DND-41 (cell line): ENCODE measurements around the gene ACSM5.
"Not testable (repeated sequence)": the region's sequence is repeated elsewhere in the genome, so short reads cannot be mapped to it uniquely, and the experiment has no call there.

Source experiments
- ATAC-seq: fragments of 200-7000 bp; cut with Tn5 transposase; 3 replicates; pipeline ENCODE4 v1.9.1; 2021; ENCODE audit warnings: low read depth; ENCODE audit not compliant: insufficient read depth
- DNase-seq: peaks from one replicate; pipeline ENCODE4 v3.0.0-alpha.2; 2020
- H2AFZ ChIP-seq: 2 replicates; pipeline ENCODE4 v1.6.0; 2012; ENCODE audit warnings: low read depth, low read length
- H3K27ac ChIP-seq: 2 replicates; pipeline ENCODE4 v1.5.1; 2012; ENCODE audit warnings: low read length, inconsistent platforms
- H3K27me3 ChIP-seq: fragments of 200-600 bp; sonication (generic); 2 replicates; pipeline ENCODE4 v1.6.0; 2012; ENCODE audit warnings: low read length, mild to moderate bottlenecking, inconsistent platforms; ENCODE audit not compliant: insufficient read depth, poor library complexity
- H3K36me3 ChIP-seq: 2 replicates; pipeline ENCODE4 v1.5.1; 2012; ENCODE audit warnings: low read length, inconsistent platforms; ENCODE audit not compliant: insufficient read depth
- H3K4me1 ChIP-seq: 2 replicates; pipeline ENCODE4 v1.5.1; 2012; ENCODE audit warnings: mild to moderate bottlenecking, low read length; ENCODE audit not compliant: insufficient read depth
- H3K4me2 ChIP-seq: 2 replicates; pipeline ENCODE4 v1.6.0; 2012; ENCODE audit warnings: mild to moderate bottlenecking, moderate library complexity, low read length, inconsistent platforms; ENCODE audit not compliant: insufficient read depth
- H3K4me3 ChIP-seq, 2 experiments: fragments of 200-600 bp in 1 of 2; shearing (Covaris generic) in 1 of 2; 2 replicates each; pipeline ENCODE4 v1.5.1; 2012 to 2016; ENCODE audit warnings: inconsistent platforms in 2 of 2, low read length in 2 of 2, mild to moderate bottlenecking in 2 of 2, low read depth in 1 of 2, moderate library complexity in 1 of 2
- H3K79me2 ChIP-seq: 2 replicates; pipeline ENCODE4 v1.6.0; 2012; ENCODE audit warnings: low read length, inconsistent platforms; ENCODE audit not compliant: insufficient read depth
- H3K9ac ChIP-seq: 2 replicates; pipeline ENCODE4 v1.6.0; 2012; ENCODE audit warnings: low read depth, mild to moderate bottlenecking, inconsistent platforms, low read length, moderate library complexity
- H3K9me3 ChIP-seq: 2 replicates; pipeline ENCODE4 v1.5.1; 2012; ENCODE audit warnings: low read length, moderate library complexity, mild to moderate bottlenecking, inconsistent platforms; ENCODE audit not compliant: insufficient read depth, severe bottlenecking
- H4K20me1 ChIP-seq: 2 replicates; pipeline ENCODE4 v1.6.0; 2012; ENCODE audit warnings: low read length; ENCODE audit not compliant: insufficient read depth
- CTCF ChIP-seq: IDR thresholded peaks from 2 replicates; pipeline ENCODE4 v1.5.1; 2012; ENCODE audit warnings: borderline replicate concordance, low read length, moderate library complexity, mild to moderate bottlenecking; ENCODE audit not compliant: poor library complexity, severe bottlenecking; ENCODE audit errors: extremely low read depth
- EZH2 ChIP-seq: IDR thresholded peaks from 3 replicates; pipeline ENCODE4 v1.6.1; 2012; ENCODE audit warnings: borderline replicate concordance, low read depth, mild to moderate bottlenecking, moderate library complexity, low read length, inconsistent platforms; ENCODE audit not compliant: severe bottlenecking

ACSM5 gene

DNA sequence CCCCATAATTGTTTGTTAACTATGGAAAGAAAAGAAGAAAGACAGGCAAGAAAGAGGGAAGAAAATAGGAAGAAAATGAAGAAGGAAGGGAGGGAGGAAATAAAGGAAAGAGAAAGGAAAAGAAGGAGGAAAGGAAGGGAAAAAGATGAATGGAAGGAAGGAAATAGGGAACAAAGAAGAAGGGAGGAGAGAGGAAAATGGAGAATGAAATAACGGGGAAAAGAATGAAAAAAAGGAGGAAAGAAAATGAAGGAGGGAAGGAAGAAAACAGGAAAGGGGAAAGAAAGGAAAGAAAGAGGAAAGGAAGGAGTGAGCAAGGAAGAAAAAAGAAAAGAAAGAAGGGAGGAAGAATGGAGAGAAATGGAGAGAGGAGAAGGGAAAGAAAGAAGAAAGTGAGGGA is 21.1 kb downstream of the ACSM5 start:
- not testable (repeated sequence) for H3K36me3 ChIP-seq, H3K9ac ChIP-seq, H3K4me3 ChIP-seq, DNase-seq, H2AFZ ChIP-seq, H3K79me2 ChIP-seq, H3K27ac ChIP-seq, H3K4me2 ChIP-seq, H3K27me3 ChIP-seq, H4K20me1 ChIP-seq, ATAC-seq, H3K9me3 ChIP-seq, H3K4me1 ChIP-seq

DNA sequence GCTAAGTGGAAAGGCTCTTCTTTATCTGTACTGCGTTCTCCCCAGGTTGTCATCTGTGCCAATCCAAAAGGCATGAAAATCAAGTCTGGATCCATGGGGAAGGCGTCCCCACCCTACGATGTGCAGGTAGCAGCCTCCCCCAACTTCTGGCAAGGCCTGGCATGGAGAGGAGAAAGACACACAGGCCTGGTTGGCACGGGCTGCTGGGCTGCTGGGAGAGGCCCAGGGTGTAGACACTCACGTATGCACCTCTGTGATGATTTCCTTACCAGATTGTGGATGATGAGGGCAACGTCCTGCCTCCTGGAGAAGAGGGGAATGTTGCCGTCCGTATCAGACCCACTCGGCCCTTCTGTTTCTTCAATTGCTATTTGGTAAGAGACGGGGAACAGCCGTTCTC is 21.6 kb downstream of the ACSM5 start:
- Histone ChIP-seq H4K20me1 (no peaks in the 10 kb centered on the region), H3K79me2 (no peaks in the 10 kb centered on the region), H3K36me3 (no peaks in the 10 kb centered on the region), H3K9ac (no peak overlapping the region), H3K4me2 (no peak overlapping the region), H3K9me3 (no peaks in the 10 kb centered on the region), H3K4me3 (no peak overlapping the region), H2AFZ (no peak overlapping the region), H3K27ac (no peak overlapping the region), H3K27me3 (no peaks in the 10 kb centered on the region), H3K4me1 (no peaks in the 10 kb centered on the region)
- DNase-seq (no peak), ATAC-seq (no peak)
- TF ChIP-seq CTCF: no peak
- TF ChIP-seq EZH2: no peak

DNA sequence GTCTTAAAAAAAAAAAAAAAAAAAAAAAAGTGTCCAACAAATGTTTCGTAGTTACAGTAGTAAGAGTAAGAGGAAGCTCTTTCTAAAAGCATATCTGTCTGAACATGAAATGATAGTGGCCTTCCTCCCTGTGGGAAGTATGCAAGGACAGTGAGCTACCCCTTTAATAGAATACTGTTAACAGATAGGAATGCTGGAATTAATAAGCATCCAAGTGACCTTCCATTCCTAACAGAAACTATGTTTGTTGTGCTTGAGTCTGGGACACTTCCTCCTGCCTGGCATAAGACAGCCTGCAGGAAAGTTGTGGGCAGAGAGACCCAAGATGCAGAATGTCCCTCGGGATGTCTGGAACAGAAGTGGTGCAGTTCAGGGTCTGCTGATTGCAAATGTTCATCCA is 29.6 kb downstream of the ACSM5 start:
- H3K4me1 ChIP-seq, H3K4me3 ChIP-seq, H3K4me2 ChIP-seq, H3K9ac ChIP-seq, DNase-seq, H3K27ac ChIP-seq, ATAC-seq, H3K36me3 ChIP-seq, H3K27me3 ChIP-seq, H3K79me2 ChIP-seq, H4K20me1 ChIP-seq, H3K9me3 ChIP-seq, H2AFZ ChIP-seq: not testable (repeated sequence)

DNA sequence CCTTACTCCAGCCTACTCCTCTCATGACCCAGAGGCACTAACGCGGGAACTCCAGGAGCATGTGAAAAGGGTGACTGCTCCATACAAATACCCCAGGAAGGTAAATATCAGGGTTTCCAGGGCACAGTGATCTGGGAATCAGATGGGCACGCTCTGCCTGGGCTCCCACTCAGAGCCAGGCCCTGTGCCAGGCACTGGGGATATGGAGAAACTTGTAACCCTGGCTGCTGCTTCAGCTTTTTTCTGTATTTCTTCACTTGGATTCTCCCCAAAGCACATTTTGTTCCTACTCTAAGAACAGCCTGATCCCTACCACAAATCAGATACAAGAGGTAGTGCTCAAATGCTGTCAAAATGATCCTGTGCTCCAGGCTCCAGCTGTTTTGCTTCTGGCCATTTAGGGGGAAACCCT is 30.5 kb downstream of the ACSM5 start:
- not testable (repeated sequence) for H4K20me1 ChIP-seq, H3K27me3 ChIP-seq, H3K79me2 ChIP-seq, DNase-seq, H3K27ac ChIP-seq, H2AFZ ChIP-seq, H3K36me3 ChIP-seq, H3K9me3 ChIP-seq, H3K4me2 ChIP-seq, H3K4me1 ChIP-seq, H3K9ac ChIP-seq, ATAC-seq, H3K4me3 ChIP-seq

DNA sequence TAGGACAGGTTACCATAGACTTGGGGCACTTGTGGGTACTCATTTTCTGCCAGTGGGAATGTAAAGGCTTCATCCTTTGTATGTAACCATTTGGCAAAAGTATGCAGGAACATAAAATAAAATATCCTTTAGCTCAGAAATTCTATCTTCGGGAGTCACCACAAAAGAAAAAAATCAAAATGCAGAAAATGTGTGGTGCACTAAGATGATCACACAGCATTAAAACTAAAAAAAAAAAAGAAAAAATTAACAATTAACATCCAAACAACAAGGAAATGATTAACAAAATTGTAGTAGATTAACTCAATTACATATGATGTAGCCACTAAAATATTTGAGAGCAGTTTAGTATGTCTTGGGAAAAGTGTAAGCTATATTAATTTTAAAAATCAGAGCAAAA is 31.4 kb downstream of the ACSM5 start:
- H3K27me3 ChIP-seq, ATAC-seq, H4K20me1 ChIP-seq, H3K4me2 ChIP-seq, H3K36me3 ChIP-seq, H3K4me3 ChIP-seq, DNase-seq, H3K9me3 ChIP-seq, H3K79me2 ChIP-seq, H3K4me1 ChIP-seq, H3K27ac ChIP-seq, H3K9ac ChIP-seq, H2AFZ ChIP-seq: not testable (repeated sequence)
